ENCODE data around the gene TMEM63B. TPM values are rescaled to one million over a fixed set of nuclear protein-coding genes. Genes with fewer than 3 reads are reported as not detected.
A peak's percentile ranks its signal among the peaks of the same experiment; 100 is the strongest.

TMEM63B gene
- total RNA-seq, 2 donors from 2014 or later = 7.6 to 11.9 TPM

- Histone ChIP-seq H3K4me1 (peaks cover 36% of the 10 kb centered on the region), H3K9me3 (no peaks in the 10 kb centered on the region), H3K4me3 (no peak overlapping the region), H3K27me3 (no peaks in the 10 kb centered on the region), H3K27ac (peak overlapping the region; percentile 37 to 73 (median 51)), H3K36me3 (replicated peaks in 1 of 2; ENCODE audit: insufficient read depth in 1 of 2, low read depth in 2 of 2) (no peaks in the 10 kb centered on the region)
- ATAC-seq = peak; percentile 10
- no peak for TF ChIP-seq CTCF (IDR thresholded peaks at IDR 0.05)
- no peak for TF ChIP-seq POLR2A (IDR thresholded peaks at IDR 0.05)
- WGBS, 2 donors = 66 to 82% methylated on average over 4 of the region's 4 CpGs
- no peak for DNase-seq
- intact Hi-C loops (cut with DNase I) = no loop called here
These were observed 75.1 kb downstream of the TMEM63B start for GRCh38 chr6:44202332-44202971.

GRCh38 chr6:44202972-44203750 lies 75.8 kb downstream of the TMEM63B start:
- ATAC-seq (peak; percentile 58), DNase-seq (peak in 1 of 4 donors; percentile 23)

GRCh38 chr6:44203955-44204354 lies 76.6 kb downstream of the TMEM63B start:
- Histone ChIP-seq H3K36me3 (replicated peaks in 1 of 2; ENCODE audit: insufficient read depth in 1 of 2, low read depth in 2 of 2) (no peaks in the 10 kb centered on the region), H3K27ac (peak overlapping the region in 3 of 4 donors; percentile 42 to 73 (median 60)), H3K9me3 (no peaks in the 10 kb centered on the region), H3K27me3 (no peaks in the 10 kb centered on the region), H3K4me3 (no peak overlapping the region), H3K4me1 (peaks cover 36% of the 10 kb centered on the region)
- intact Hi-C loops (cut with DNase I) = no loop called here
- DNase-seq = no peak
- TF ChIP-seq POLR2A (IDR thresholded peaks at IDR 0.05) (no peak), CTCF (IDR thresholded peaks at IDR 0.05) (no peak)
- ATAC-seq = no peak
- WGBS, 2 donors = 77 to 78% methylated on average over 6 of the region's 6 CpGs

More at GRCh38 chr6:44202972-44203750, 75.8 kb downstream of the TMEM63B start:
- Histone ChIP-seq H3K4me1 (peaks cover 36% of the 10 kb centered on the region), H3K4me3 (no peak overlapping the region), H3K9me3 (no peaks in the 10 kb centered on the region), H3K36me3 (replicated peaks in 1 of 2; ENCODE audit: insufficient read depth in 1 of 2, low read depth in 2 of 2) (no peaks in the 10 kb centered on the region), H3K27me3 (no peaks in the 10 kb centered on the region), H3K27ac (peak overlapping the region; percentile 37 to 73 (median 51))
- 45 to 54% methylated on average over 10 to 11 of the region's 11 CpGs for WGBS, 2 donors
- TF ChIP-seq POLR2A (IDR thresholded peaks at IDR 0.05) = no peak
- no peak for TF ChIP-seq CTCF (IDR thresholded peaks at IDR 0.05)
- intact Hi-C loops (cut with DNase I) = no loop called here

Other genes starting within 250 kb of the TMEM63B start
- 10 to 100 TPM; 14.8 to 20.8 TPM for gene MRPL14, start 102 bp upstream of the TMEM63B start, total RNA-seq
- under 1 TPM in 1 of 2 donors, not detected in 1; 0.66 TPM for gene CAPN11, start 31.3 kb downstream of the TMEM63B start, total RNA-seq
- 1 to 10 TPM in 1 of 2 donors, not detected in 1; 4.2 TPM for gene MYMX, start 89.4 kb downstream of the TMEM63B start, total RNA-seq
- 10 to 100 TPM; 44.8 to 90.3 TPM for gene SLC29A1, start 96.0 kb downstream of the TMEM63B start, total RNA-seq
- gene HSP90AB1, start 119.5 kb downstream of the TMEM63B start, total RNA-seq = 100 to 1,000 TPM; 269 to 441 TPM
- 10 to 100 TPM; 31.1 to 33.9 TPM for gene SLC35B2, start 130.0 kb downstream of the TMEM63B start, total RNA-seq
- 10 to 100 TPM; 18.9 to 68.6 TPM for gene NFKBIE, start 138.0 kb downstream of the TMEM63B start, total RNA-seq
- gene TMEM151B, start 142.9 kb downstream of the TMEM63B start, total RNA-seq = under 1 TPM; under 0.01 to 0.66 TPM
- 10 to 100 TPM in 1 of 2 donors, 1 to 10 TPM in 1; 9.6 to 17.8 TPM for gene AARS2, start 185.8 kb downstream of the TMEM63B start, total RNA-seq
- not detected for gene SPATS1, start 215.1 kb downstream of the TMEM63B start, total RNA-seq